ENCODE data around the gene ZNF778. TPM values are rescaled to one million over a fixed set of nuclear protein-coding genes. Genes with fewer than 3 reads are reported as not detected.

ZNF778 gene
- total and polyA plus RNA-seq, 2 donors (not counting 1 experiment from before 2014, with no cell fraction given) = 4.3 to 9.4 TPM

- H3K79me2 ChIP-seq (ENCODE audit: control insufficient read depth, insufficient read depth, low read length) = peaks cover 13% of the 10 kb centered on the region
- no peaks in the 10 kb centered on the region for H4K20me1 ChIP-seq (ENCODE audit: control insufficient read depth, extremely low read depth, insufficient read depth, low read length)
- no peak for DNase-seq (ENCODE audit: low read depth in 2 of 2)
- H3K4me1 ChIP-seq (ENCODE audit: control insufficient read depth, extremely low read depth, insufficient read depth, low read length) = peaks cover 2% of the 10 kb centered on the region
- peaks cover 2% of the 10 kb centered on the region for H3K9me3 ChIP-seq (ENCODE audit: control insufficient read depth, insufficient read depth, low read depth, low read length)
- no peak overlapping the region for H2AFZ ChIP-seq (ENCODE audit: low read length)
- H3K9ac ChIP-seq (ENCODE audit: insufficient read depth, low read length) = no peak overlapping the region
- no peak overlapping the region for H3K4me2 ChIP-seq (ENCODE audit: extremely low read depth, insufficient read depth, low read length)
- H3K27me3 ChIP-seq (ENCODE audit: control insufficient read depth, insufficient read depth, low read length) = no peaks in the 10 kb centered on the region
- no peak for TF ChIP-seq CTCF (conservative IDR thresholded peaks at IDR 0.05 in 1 of 2, IDR thresholded peaks at IDR 0.05 in 1 of 2; ENCODE audit: low read depth in 1 of 2, low read length in 2 of 2)
- no peak for TF ChIP-seq EZH2 (IDR thresholded peaks at IDR 0.05; ENCODE audit: low read length, missing control alignments)
- no peak overlapping the region for H3K27ac ChIP-seq (ENCODE audit: insufficient read depth, low read length)
- no peak overlapping the region for H3K4me3 ChIP-seq (replicated peaks in 1 of 4; ENCODE audit: control extremely low read depth in 1 of 4, insufficient read depth in 1 of 4, low read depth in 3 of 4, low read length in 4 of 4)
- peaks cover 14% of the 10 kb centered on the region for H3K36me3 ChIP-seq (ENCODE audit: control insufficient read depth, insufficient read depth, low read length)
Observed at GRCh38 chr16:89221604-89222003, 4.1 kb downstream of the ZNF778 start.

- H3K9me3 ChIP-seq (ENCODE audit: control insufficient read depth, insufficient read depth, low read depth, low read length) = peaks cover 10% of the 10 kb centered on the region
- no peaks in the 10 kb centered on the region for H3K4me1 ChIP-seq (ENCODE audit: control insufficient read depth, extremely low read depth, insufficient read depth, low read length)
- no peak overlapping the region for H3K4me2 ChIP-seq (ENCODE audit: extremely low read depth, insufficient read depth, low read length)
- no peak overlapping the region for H3K27ac ChIP-seq (ENCODE audit: insufficient read depth, low read length)
- no peak overlapping the region for H3K4me3 ChIP-seq (replicated peaks in 1 of 4; ENCODE audit: control extremely low read depth in 1 of 4, insufficient read depth in 1 of 4, low read depth in 3 of 4, low read length in 4 of 4)
- no peak for TF ChIP-seq EZH2 (IDR thresholded peaks at IDR 0.05; ENCODE audit: low read length, missing control alignments)
- no peak for TF ChIP-seq CTCF (conservative IDR thresholded peaks at IDR 0.05 in 1 of 2, IDR thresholded peaks at IDR 0.05 in 1 of 2; ENCODE audit: low read depth in 1 of 2, low read length in 2 of 2)
- no peak overlapping the region for H2AFZ ChIP-seq (ENCODE audit: low read length)
- no peak overlapping the region for H3K9ac ChIP-seq (ENCODE audit: insufficient read depth, low read length)
- no peak for DNase-seq (ENCODE audit: low read depth in 2 of 2)
- peaks cover 27% of the 10 kb centered on the region for H3K36me3 ChIP-seq (ENCODE audit: control insufficient read depth, insufficient read depth, low read length)
- no peaks in the 10 kb centered on the region for H3K27me3 ChIP-seq (ENCODE audit: control insufficient read depth, insufficient read depth, low read length)
- peaks cover 12% of the 10 kb centered on the region for H3K79me2 ChIP-seq (ENCODE audit: control insufficient read depth, insufficient read depth, low read length)
- H4K20me1 ChIP-seq (ENCODE audit: control insufficient read depth, extremely low read depth, insufficient read depth, low read length) = no peaks in the 10 kb centered on the region
Observed at GRCh38 chr16:89222931-89223330, 5.4 kb downstream of the ZNF778 start.

GRCh38 chr16:89224665-89225064, 7.2 kb downstream of the ZNF778 start:
- Histone ChIP-seq H3K4me3 (replicated peaks in 1 of 4; ENCODE audit: control extremely low read depth in 1 of 4, insufficient read depth in 1 of 4, low read depth in 3 of 4, low read length in 4 of 4) (no peak overlapping the region), H3K4me2 (ENCODE audit: extremely low read depth, insufficient read depth, low read length) (no peak overlapping the region), H3K9me3 (ENCODE audit: control insufficient read depth, insufficient read depth, low read depth, low read length) (peaks cover 12% of the 10 kb centered on the region), H3K4me1 (ENCODE audit: control insufficient read depth, extremely low read depth, insufficient read depth, low read length) (no peaks in the 10 kb centered on the region), H2AFZ (ENCODE audit: low read length) (no peak overlapping the region), H3K36me3 (ENCODE audit: control insufficient read depth, insufficient read depth, low read length) (peaks cover 35% of the 10 kb centered on the region), H4K20me1 (ENCODE audit: control insufficient read depth, extremely low read depth, insufficient read depth, low read length) (no peaks in the 10 kb centered on the region), H3K27me3 (ENCODE audit: control insufficient read depth, insufficient read depth, low read length) (no peaks in the 10 kb centered on the region), H3K79me2 (ENCODE audit: control insufficient read depth, insufficient read depth, low read length) (peaks cover 7% of the 10 kb centered on the region), H3K27ac (ENCODE audit: insufficient read depth, low read length) (no peak overlapping the region), H3K9ac (ENCODE audit: insufficient read depth, low read length) (no peak overlapping the region)
- no peak for TF ChIP-seq CTCF (conservative IDR thresholded peaks at IDR 0.05 in 1 of 2, IDR thresholded peaks at IDR 0.05 in 1 of 2; ENCODE audit: low read depth in 1 of 2, low read length in 2 of 2)
- no peak for TF ChIP-seq EZH2 (IDR thresholded peaks at IDR 0.05; ENCODE audit: low read length, missing control alignments)
- no peak for DNase-seq (ENCODE audit: low read depth in 2 of 2)
